H9 (cell line): Measurements from ENCODE around the gene ZNF618. TPM values are rescaled to one million over a fixed set of nuclear protein-coding genes. Genes with fewer than 3 reads are reported as not detected.

Experiments used
- DNase-seq: peaks from one replicate; pipeline ENCODE4 v3.0.0-alpha.2; 2017
- H2AFZ ChIP-seq: one replicate; pipeline ENCODE4 v1.6.1; 2013; ENCODE audit warnings: mild to moderate bottlenecking, low read length, control low read depth, moderate library complexity
- H2AK5ac ChIP-seq: 2 replicates; pipeline ENCODE4 v1.6.1; 2013; ENCODE audit warnings: low read length, control low read depth, mixed read lengths; ENCODE audit not compliant: insufficient read length
- H2BK120ac ChIP-seq: one replicate; pipeline ENCODE4 v1.6.1; 2013; ENCODE audit warnings: low read depth, mild to moderate bottlenecking, low read length, control low read depth, inconsistent platforms; ENCODE audit not compliant: poor library complexity, severe bottlenecking
- H2BK12ac ChIP-seq: 2 replicates; pipeline ENCODE4 v1.6.1; 2013; ENCODE audit warnings: low read length, control low read depth, mixed read lengths, low read depth; ENCODE audit not compliant: insufficient read length
- H2BK15ac ChIP-seq: 2 replicates; pipeline ENCODE4 v1.6.1; 2013; ENCODE audit warnings: low read depth, low read length, control low read depth
- H2BK20ac ChIP-seq: one replicate; pipeline ENCODE4 v1.6.1; 2013; ENCODE audit warnings: low read depth, mild to moderate bottlenecking, low read length, control low read depth, inconsistent platforms; ENCODE audit not compliant: poor library complexity, severe bottlenecking
- H2BK5ac ChIP-seq: 2 replicates; pipeline ENCODE4 v1.6.1; 2013; ENCODE audit warnings: low read length, control low read depth, mixed read lengths; ENCODE audit not compliant: insufficient read length
- H3K14ac ChIP-seq: 2 replicates; pipeline ENCODE4 v1.6.1; 2013; ENCODE audit warnings: low read length, control low read depth; ENCODE audit not compliant: insufficient read depth
- H3K18ac ChIP-seq: 2 replicates; pipeline ENCODE4 v1.6.1; 2013; ENCODE audit warnings: low read depth, mild to moderate bottlenecking, mixed read lengths, low read length, control low read depth; ENCODE audit not compliant: insufficient read length
- H3K23ac ChIP-seq: 2 replicates; pipeline ENCODE4 v1.6.1; 2013; ENCODE audit warnings: low read length, control low read depth, mixed read lengths, low read depth; ENCODE audit not compliant: insufficient read length
- H3K23me2 ChIP-seq: 2 replicates; pipeline ENCODE4 v1.6.1; 2013; ENCODE audit warnings: low read depth, mild to moderate bottlenecking, mixed read lengths, low read length, control low read depth; ENCODE audit not compliant: insufficient read length, poor library complexity, severe bottlenecking
- H3K27ac ChIP-seq: 2 replicates; pipeline ENCODE4 v1.5.1; 2013; ENCODE audit warnings: low read length, control low read depth, mixed read lengths, low read depth; ENCODE audit not compliant: insufficient read length
- H3K27me3 ChIP-seq: 2 replicates; pipeline ENCODE4 v1.6.1; 2013; ENCODE audit warnings: low read length, control low read depth, inconsistent platforms; ENCODE audit not compliant: insufficient read depth
- H3K4ac ChIP-seq: 2 replicates; pipeline ENCODE4 v1.6.1; 2013; ENCODE audit warnings: low read depth, mild to moderate bottlenecking, control low read depth, inconsistent platforms, low read length, moderate library complexity
- H3K4me1 ChIP-seq: 2 replicates; pipeline ENCODE4 v1.6.1; 2013; ENCODE audit warnings: low read length, control low read depth, inconsistent platforms; ENCODE audit not compliant: insufficient read depth
- H3K4me2 ChIP-seq: 2 replicates; pipeline ENCODE4 v1.6.1; 2013; ENCODE audit warnings: low read length, control low read depth, mixed read lengths; ENCODE audit not compliant: insufficient read length, insufficient read depth
- H3K56ac ChIP-seq: 2 replicates; pipeline ENCODE4 v1.6.1; 2013; ENCODE audit warnings: low read depth, mild to moderate bottlenecking, mixed read lengths, low read length, control low read depth; ENCODE audit not compliant: insufficient read length
- H3K79me1 ChIP-seq: 2 replicates; pipeline ENCODE4 v1.6.1; 2013; ENCODE audit warnings: low read depth, mild to moderate bottlenecking, moderate library complexity, low read length, control low read depth, inconsistent platforms; ENCODE audit not compliant: insufficient read depth, poor library complexity, severe bottlenecking
- H3K79me2 ChIP-seq: 2 replicates; pipeline ENCODE4 v1.6.1; 2013; ENCODE audit warnings: low read length, control low read depth, inconsistent platforms; ENCODE audit not compliant: insufficient read depth
- H3K9ac ChIP-seq: 2 replicates; pipeline ENCODE4 v1.6.1; 2013; ENCODE audit warnings: low read length, control low read depth, mixed read lengths; ENCODE audit not compliant: insufficient read length; ENCODE audit errors: extremely low read depth
- H3K9me3 ChIP-seq: one replicate; pipeline ENCODE4 v1.6.1; 2013; ENCODE audit warnings: low read depth, low read length, inconsistent platforms; ENCODE audit not compliant: control insufficient read depth
- H3T11ph ChIP-seq: one replicate; pipeline ENCODE4 v1.6.1; 2013; ENCODE audit warnings: mild to moderate bottlenecking, low read length, control low read depth, inconsistent platforms
- H4K20me1 ChIP-seq: one replicate; pipeline ENCODE4 v1.6.1; 2013; ENCODE audit not compliant: control insufficient read depth, insufficient read length, insufficient read depth
- H4K5ac ChIP-seq: 2 replicates; pipeline ENCODE4 v1.6.1; 2013; ENCODE audit warnings: low read depth, mild to moderate bottlenecking, mixed read lengths, low read length, control low read depth; ENCODE audit not compliant: insufficient read length
- H4K8ac ChIP-seq: replicated peaks from 2 replicates; pipeline ENCODE4 v1.6.1; 2013; ENCODE audit warnings: low read length, control low read depth, mixed read lengths, low read depth; ENCODE audit not compliant: insufficient read length
- H4K91ac ChIP-seq: 2 replicates; pipeline ENCODE4 v1.6.1; 2013; ENCODE audit warnings: low read depth, mild to moderate bottlenecking, moderate library complexity, mixed read lengths, low read length, control low read depth; ENCODE audit not compliant: insufficient read length
- H3K27ac Mint-ChIP-seq, 3 experiments: 2 replicates in 2 of 3; 3 replicates in 1 of 3; pipeline ENCODE4 v1.8.0; 2020 to 2021; ENCODE audit warnings: mixed read lengths in 3 of 3, mild to moderate bottlenecking in 1 of 3, moderate library complexity in 1 of 3
- H3K27me3 Mint-ChIP-seq: 2 replicates; pipeline ENCODE4 v1.8.0; 2021; ENCODE audit warnings: low read depth, mild to moderate bottlenecking, moderate library complexity, mixed read lengths
- H3K36me3 Mint-ChIP-seq, 3 experiments: 2 replicates in 2 of 3; 3 replicates in 1 of 3; pipeline ENCODE4 v1.8.0; 2020 to 2021; ENCODE audit warnings: low read depth in 3 of 3, mixed read lengths in 3 of 3; ENCODE audit not compliant: insufficient read depth in 1 of 3
- H3K4me1 Mint-ChIP-seq, 2 experiments: 2 replicates each; pipeline ENCODE4 v1.8.0; 2020; ENCODE audit warnings: mixed read lengths in 2 of 2
- H3K4me3 Mint-ChIP-seq, 2 experiments: 2 replicates in 1 of 2; 3 replicates in 1 of 2; pipeline ENCODE4 v1.8.0; 2020 to 2021; ENCODE audit warnings: mild to moderate bottlenecking in 2 of 2, mixed read lengths in 2 of 2, moderate library complexity in 1 of 2
- H3K9me3 Mint-ChIP-seq, 2 experiments: 2 replicates in 1 of 2; 3 replicates in 1 of 2; pipeline ENCODE4 v1.8.0; 2020; ENCODE audit warnings: mild to moderate bottlenecking in 2 of 2, mixed read lengths in 2 of 2, moderate library complexity in 1 of 2
- WGBS: extraction: QIAGEN DNeasy Blood & Tissue Kit; methylation state at CpG from one replicate; pipeline ENCODE4 v1.1.7; 2013; ENCODE audit warnings: missing lambda C conversion rate, low lambda C conversion rate, mixed read lengths; ENCODE audit not compliant: insufficient read length; ENCODE audit errors: extremely low coverage; 5-methylcytosine and 5-hydroxymethylcytosine counted together
- total RNA-seq: library from RNA; stranded (reverse); gene quantifications from 2 replicates; pipeline ENCODE4 v1.2.1, GENCODE V29; 2021
- TF ChIP-seq, protein P1 (sequence below): fragments of 200-600 bp; sonication (generic); conservative IDR thresholded peaks from 3 replicates; pipeline ENCODE4 v1.8.0; 2021; ENCODE audit warnings: antibody characterized with exemption, mild to moderate bottlenecking

Gene ZNF618
- total RNA-seq, 1 experiment from 2014 or later = 13.6 TPM

GRCh38 chr9:114097613-114098020 lies 221.5 kb downstream of the ZNF618 start:
- TF ChIP-seq, protein P1, sequence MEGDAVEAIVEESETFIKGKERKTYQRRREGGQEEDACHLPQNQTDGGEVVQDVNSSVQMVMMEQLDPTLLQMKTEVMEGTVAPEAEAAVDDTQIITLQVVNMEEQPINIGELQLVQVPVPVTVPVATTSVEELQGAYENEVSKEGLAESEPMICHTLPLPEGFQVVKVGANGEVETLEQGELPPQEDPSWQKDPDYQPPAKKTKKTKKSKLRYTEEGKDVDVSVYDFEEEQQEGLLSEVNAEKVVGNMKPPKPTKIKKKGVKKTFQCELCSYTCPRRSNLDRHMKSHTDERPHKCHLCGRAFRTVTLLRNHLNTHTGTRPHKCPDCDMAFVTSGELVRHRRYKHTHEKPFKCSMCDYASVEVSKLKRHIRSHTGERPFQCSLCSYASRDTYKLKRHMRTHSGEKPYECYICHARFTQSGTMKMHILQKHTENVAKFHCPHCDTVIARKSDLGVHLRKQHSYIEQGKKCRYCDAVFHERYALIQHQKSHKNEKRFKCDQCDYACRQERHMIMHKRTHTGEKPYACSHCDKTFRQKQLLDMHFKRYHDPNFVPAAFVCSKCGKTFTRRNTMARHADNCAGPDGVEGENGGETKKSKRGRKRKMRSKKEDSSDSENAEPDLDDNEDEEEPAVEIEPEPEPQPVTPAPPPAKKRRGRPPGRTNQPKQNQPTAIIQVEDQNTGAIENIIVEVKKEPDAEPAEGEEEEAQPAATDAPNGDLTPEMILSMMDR = no peak
- Histone ChIP-seq H4K8ac (no peak overlapping the region), H3K23ac (no peak overlapping the region), H3K79me1 (no peaks in the 10 kb centered on the region), H3K9me3 (no peaks in the 10 kb centered on the region), H4K20me1 (no peaks in the 10 kb centered on the region), H2BK5ac (no peak overlapping the region), H3K23me2 (peaks cover 7% of the 10 kb centered on the region), H3K4me1 (0 out of 2 replicates have a peak, but pooled peaks cover 2% of the 10 kb centered on the region), H3K27me3 (peaks cover 3% of the 10 kb centered on the region; the same call in 1 of the 2 replicates), H3K14ac (no peak overlapping the region), H3K56ac (no peak overlapping the region), H3K18ac (no peak overlapping the region), H2BK12ac (no peak overlapping the region), H2BK20ac (no peak overlapping the region), H3K4me2 (peak overlapping the region; percentile 30), H2BK15ac (no peak overlapping the region), H3K27ac (no peak overlapping the region), H3T11ph (no peak overlapping the region), H3K79me2 (no peaks in the 10 kb centered on the region), H4K91ac (no peak overlapping the region), H2AFZ (no peak overlapping the region), H3K9ac (no peak overlapping the region), H4K5ac (no peak overlapping the region), H2BK120ac (no peak overlapping the region), H2AK5ac (no peak overlapping the region), H3K4ac (no peak overlapping the region)
- H3K4me3 Mint-ChIP-seq = peak overlapping the region; percentile 74 to 77
- H3K4me1 Mint-ChIP-seq = peaks cover 8 to 22% of the 10 kb centered on the region in 2 experiments
- no CpG with 5 or more reads among the region's 18 CpGs for WGBS
- H3K27ac Mint-ChIP-seq = no peak overlapping the region
- peaks cover 3 to 11% (median 3%) of the 10 kb centered on the region in 3 experiments; a peak in 6 of 7 replicates for H3K36me3 Mint-ChIP-seq
- no peak for DNase-seq
- H3K27me3 Mint-ChIP-seq = peaks cover 60% of the 10 kb centered on the region
- peaks cover 8 to 10% of the 10 kb centered on the region in 2 experiments for H3K9me3 Mint-ChIP-seq
